ENCODE data around the gene DNAJC4.
"Not testable (repeated sequence)": the region's sequence is repeated elsewhere in the genome, so short reads cannot be mapped to it uniquely, and the experiment has no call there.

DNAJC4 gene

DNA sequence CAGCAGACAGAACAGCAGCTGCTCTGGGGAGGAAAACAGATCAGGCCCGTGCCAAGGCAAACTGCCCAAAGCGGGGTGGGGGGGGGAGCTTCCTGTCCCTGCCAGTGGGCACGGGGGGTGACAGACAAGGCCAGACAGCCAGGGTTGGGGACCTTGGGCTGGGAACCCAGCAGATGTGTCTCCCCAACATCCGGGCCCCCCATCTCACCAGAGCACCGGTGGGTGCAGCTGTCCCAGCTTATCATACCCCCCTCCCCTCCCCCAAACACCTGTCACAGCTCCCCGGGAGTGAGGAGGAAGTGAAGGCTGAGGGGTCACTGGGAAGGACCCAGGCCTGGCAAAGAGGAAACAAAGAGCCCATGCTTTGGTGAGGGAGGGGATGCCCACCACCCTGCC, 15.1 kb downstream of the DNAJC4 start:
- DNase-seq (ENCODE audit: low spot score) = no peak

DNA sequence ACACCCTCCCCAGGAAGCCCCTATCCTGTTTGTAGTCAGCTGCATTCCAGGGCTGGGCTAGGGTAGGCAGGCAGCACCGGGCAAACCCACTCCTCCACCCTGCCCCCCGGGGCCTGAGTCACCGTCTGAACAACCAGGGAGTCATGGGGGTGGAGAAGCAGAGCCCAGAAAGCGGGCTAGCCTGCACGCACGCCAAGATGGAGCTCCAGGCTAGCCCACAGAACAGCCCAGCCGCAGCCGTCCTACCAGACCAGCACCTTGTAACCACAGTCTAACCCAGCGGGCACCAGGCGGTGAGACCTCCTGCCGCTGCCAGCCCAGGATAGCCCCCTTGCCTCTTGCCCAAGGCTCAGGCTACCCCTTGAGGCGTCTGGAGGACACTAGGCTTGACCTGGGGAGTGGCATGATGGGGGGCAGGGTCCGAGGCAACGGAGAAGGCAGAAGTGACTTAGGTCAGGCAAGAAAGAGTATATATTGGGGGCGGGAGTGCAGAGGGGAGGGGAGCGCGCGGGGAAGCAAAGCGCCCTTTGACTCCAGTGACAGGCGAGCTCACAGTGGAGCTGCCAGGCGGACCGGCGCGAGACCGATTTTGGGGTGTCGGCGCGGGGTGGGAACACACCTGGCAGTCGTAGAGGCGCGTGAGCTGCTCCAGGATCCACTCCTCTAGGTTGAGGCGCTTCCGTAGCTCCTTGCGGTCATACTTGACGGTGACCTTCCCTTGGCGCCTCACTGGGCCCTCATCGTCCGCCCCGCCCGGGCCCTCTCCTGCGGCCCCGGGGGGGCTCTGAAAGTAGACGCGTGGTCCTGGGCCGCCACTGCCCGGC, 15.7 kb downstream of the DNAJC4 start:
- DNase-seq (ENCODE audit: low spot score) = peak; percentile 84

DNA sequence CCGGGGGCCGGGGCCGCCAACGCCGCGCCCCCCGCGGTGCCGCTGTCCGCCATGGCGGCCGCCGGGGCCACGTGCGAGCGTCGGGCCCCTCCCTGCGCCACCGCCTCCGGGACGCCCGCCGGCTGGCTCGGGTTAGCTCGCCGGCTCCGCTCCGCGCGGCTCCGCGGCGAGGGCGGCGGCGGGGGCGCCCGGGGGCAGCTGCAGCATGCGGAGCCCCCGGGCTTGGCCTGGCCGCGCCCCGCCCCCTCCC, 16.2 kb downstream of the DNAJC4 start:
- DNase-seq (ENCODE audit: low spot score) = not testable (repeated sequence)

DNA sequence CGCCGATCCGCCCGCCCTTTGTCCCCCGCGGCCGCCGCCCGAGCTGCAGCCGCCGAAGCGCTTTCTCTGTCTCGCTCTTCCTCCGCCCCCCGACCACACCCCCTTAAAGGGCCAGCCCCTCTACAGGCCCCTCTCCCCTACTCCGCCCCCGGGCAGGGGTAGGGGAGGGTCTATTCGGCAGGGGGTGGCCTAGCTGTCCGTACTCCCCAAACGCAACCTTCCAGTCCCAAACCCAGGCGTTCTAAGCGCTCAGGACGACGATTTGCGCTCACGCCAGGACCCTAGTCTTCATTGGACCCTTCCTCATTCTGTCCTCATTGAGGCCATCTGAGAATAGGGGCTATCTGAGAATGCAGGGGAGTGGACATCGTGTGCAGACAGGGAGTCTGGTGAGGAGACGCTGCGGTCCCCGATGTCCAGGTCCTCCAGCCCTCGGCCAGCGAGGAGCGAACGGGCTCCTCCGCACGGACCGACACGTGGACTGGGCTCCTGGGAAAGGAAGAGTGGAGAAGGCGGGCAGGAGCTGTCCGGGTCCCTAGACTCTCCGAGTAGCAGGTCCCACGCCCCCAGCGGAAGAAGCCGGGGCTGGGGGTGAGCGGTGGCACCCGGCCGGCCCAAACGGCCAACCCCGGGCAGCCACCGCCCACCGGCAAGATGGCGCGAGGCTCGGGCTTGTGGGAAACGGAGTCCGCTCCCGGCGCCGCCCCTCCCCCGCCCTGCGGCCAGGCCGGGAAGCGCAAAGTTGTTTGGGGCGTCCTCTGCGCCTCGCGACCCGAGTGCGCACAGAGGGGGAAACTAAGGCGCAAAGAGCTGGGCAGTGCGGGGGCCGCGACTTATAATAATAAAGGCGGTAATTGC, 16.8 kb downstream of the DNAJC4 start, which contains the start of gene PPP1R14B:
PPP1R14B (minus strand) TSS at position 73 of the 858 bp plus-strand sequence. CDS start 270 bp downstream, outside the sequence.
- DNase-seq (ENCODE audit: low spot score) = peak; percentile 51

DNA sequence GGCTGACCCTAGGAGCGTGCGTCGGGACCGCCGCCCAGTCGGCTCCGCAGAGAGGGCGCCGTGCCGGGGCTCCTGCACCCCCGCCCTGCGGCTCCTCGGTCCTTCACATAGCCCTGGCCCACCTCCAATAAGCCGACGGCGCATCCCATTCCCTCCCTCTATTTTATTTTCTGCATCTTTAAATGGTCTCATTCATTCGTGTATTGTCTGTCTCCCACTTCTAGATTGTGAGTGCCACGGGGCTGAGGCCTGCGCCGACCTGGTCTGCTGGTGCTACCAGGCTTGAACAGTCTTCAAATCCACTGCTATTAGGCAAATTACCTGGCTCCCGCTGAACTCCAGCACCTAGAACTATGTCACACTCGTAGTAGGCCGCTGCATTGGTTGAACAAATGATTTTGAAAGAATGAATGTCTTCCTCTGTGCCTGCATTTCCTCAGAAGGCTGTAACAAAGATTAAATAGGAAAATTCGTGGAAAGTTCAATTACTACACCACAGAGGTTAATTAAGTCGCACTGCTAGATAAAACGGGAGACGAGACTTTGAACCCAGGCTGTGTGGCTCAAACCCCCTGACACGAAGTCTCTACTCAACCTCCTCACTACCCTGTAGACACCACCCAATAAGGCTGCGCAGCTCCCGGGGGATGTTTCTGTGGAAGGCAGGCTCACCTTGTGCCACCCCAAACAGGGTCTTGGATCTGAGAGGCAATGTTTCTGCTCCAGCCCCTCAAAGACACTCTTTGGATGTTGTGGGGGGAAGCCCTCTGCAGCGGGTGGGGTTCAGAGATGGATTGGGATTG, 17.6 kb downstream of the DNAJC4 start:
- no peak for DNase-seq (ENCODE audit: low spot score)

- no peak for DNase-seq (ENCODE audit: low spot score)
These were observed 18.2 kb downstream of the DNAJC4 start for GRCh38 chr11:64248578-64248977.

DNA sequence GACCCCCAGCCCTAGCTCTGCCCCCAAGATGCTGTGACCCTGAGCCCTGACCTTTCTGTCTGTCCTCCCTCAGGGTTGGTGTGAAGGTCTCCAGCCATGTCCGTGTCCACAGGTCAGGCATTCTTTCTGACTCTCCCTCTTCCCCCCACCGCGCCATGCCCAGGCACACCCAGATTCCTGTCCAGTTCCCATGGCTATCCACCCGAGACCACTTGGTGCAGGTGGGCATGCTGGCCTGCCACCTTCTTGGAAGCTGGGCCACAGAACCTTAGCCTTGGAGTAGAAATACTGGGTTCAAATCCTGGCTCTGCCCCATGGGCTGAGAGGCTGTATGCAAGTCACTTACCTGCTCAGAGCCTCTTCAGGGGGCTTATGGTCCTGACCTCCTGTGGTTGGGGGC, 18.7 kb downstream of the DNAJC4 start:
- no peak for DNase-seq (ENCODE audit: low spot score)

DNA sequence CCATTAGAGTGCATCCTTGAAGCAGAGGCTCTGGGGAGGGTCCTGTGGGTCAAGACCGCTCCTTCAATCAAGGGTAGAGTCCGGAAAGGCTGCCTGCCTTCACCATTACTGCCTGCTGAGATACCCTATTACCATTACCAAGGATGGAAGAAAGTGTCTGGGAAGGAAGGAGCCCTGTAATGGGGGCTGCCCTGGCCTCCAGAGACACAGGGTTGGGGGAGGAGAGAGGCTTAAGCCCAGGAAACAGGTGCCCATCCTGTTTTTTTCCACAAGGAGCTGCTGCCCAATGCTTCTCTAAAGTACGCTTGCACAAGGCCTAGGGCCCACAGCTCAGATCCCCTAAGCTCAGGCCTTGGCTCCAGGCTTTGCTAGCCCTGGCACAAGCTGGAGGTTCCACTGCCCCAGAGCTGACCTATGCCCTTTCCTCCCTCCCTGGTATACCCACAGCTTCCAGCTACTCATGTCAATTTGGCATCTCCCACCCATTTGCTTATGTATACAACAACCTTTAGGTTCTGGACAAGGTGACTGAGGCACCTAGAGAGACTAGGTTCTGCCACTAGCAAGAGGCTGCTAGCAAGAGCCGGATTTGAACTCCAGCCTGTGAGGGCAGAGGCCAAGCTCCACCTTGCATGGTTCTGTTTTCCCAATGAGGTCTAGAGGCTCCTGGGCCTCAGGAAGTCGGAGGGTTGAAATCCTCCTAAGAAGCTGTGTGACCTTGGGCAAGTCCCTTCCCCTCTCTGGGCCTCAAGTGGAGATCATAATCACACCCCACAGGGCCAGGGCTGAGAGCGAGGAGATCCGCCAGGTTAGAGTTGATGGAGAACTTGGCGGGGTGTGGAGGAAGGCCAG, 19.4 kb downstream of the DNAJC4 start:
- DNase-seq (ENCODE audit: low spot score) = no peak

DNA sequence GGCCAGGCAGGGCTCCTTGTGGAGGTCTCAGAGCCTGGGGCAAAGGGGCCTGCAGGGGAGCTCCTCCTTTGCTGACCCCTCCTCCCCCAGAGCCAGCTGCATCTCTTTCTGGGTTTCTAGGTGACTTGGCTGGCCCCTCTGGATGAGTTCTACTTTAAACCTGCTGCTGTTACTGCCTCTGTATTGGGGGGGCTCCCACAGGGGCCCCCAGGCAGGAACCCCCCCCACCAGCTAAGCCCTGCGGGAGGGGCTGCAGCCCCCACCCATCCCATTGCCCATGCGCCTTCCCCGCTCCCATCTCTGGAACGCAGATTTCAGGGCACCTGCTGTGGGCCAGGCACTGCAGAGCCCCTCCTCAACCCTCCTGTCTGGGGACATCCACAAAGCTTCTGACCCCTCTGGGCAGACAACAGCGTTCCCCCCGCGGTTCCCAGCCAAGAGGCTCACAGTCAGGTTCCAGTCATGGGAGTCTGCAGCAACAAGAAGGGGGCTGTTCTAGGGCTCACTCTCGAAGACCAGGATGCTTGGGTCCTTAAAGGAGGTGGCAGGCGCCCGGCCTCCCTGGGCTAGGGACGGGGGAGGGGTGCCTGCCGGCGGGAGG, 20.2 kb downstream of the DNAJC4 start:
- DNase-seq (ENCODE audit: low spot score) = no peak

DNA sequence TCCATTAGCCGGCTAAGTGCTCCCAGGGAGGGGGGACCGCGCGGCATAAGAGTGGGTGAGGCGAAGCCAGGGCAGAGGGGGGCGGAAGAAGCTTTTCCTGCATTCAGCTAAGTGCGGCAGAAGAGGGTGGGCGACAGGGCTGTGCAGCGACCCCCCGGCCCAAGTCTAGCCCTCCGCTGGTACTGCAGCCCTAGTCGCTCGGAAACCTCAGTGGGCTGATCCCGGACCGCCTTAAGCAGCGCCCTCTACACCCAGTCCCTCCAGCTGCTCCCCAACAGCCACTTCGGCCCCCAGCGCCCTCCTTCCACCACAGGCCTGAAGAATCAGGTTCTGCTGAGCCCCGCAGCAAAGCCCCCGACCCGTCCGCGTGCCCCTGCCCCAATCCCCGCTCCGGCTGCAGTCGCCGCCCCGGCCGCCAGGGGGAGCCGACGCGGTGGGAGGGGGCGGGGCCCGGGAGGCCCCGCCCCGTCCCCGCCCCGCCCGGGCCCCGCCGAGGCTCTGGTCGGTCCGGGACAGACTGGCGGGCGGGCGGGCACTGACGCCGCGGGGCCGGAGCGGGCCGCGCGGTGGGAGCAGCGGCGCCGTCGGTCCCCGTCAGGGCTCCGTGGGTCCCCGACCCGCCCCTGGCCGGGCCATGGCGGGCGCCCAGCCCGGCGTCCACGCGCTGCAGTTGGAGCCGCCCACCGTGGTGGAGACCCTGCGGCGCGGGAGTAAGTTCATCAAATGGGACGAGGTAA, 20.8 kb downstream of the DNAJC4 start, which contains the start of gene PLCB3:
PLCB3 (plus strand) TSS at position 515 of the 737 bp plus-strand sequence; CDS start at position 635, 120 bp downstream.
- DNase-seq (ENCODE audit: low spot score) = no peak

DNA sequence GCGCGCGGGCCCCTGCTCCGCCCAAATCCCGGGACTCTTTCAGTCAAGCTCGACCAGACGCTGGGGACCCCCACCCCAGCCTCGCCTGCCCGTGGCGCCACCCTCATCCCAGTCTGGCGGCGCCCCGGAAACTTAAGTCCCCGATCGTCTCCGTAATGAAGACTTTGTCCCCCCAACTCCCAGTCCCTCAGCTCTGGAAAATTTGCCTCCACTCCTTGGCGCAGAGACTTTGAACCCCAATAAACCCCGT, 21.3 kb downstream of the DNAJC4 start:
- DNase-seq (ENCODE audit: low spot score) = no peak

GRCh38 chr11:64252003-64252872, 21.9 kb downstream of the DNAJC4 start:
- no peak for DNase-seq (ENCODE audit: low spot score)

GRCh38 chr11:64253043-64253442, 22.7 kb downstream of the DNAJC4 start:
- no peak for DNase-seq (ENCODE audit: low spot score)

- no peak for DNase-seq (ENCODE audit: low spot score)
These were observed 23.1 kb downstream of the DNAJC4 start for GRCh38 chr11:64253481-64253880.

DNA sequence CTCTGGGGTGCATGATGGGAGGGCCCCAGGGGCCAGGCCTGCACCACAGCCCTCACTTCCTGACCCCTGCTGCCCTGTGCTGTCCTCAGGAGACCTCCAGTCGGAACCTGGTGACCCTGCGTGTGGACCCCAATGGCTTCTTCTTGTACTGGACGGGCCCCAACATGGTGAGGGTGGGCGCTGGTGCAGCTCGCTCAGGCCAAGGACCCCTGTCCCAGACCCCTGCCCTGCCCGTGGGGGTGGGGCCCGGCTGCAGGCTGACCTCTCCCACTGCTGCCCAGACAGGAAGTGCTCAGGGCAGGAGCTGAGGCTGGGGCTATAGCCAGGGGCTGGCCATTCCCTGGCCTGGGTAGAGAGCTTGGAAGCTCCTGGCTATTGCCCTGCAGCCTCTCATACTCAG, 24.0 kb downstream of the DNAJC4 start:
- no peak for DNase-seq (ENCODE audit: low spot score)

GRCh38 chr11:64255135-64256128, 25.1 kb downstream of the DNAJC4 start:
- DNase-seq (ENCODE audit: low spot score) = no peak

GRCh38 chr11:64256300-64256699, 26.0 kb downstream of the DNAJC4 start:
- no peak for DNase-seq (ENCODE audit: low spot score)

DNA sequence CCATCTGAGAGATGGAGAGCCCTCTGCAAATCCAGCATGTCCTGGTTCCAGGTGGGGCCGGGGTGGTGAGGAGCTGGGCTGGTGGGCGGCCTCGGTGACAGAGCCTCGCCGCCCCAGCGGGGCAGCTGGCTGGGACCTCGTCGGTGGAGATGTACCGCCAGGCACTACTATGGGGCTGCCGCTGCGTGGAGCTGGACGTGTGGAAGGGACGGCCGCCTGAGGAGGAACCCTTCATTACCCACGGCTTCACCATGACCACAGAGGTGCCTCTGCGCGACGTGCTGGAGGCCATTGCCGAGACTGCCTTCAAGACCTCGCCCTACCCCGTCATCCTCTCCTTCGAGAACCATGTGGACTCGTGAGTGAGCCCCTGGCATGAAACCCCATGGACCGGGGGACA, 28.0 kb downstream of the DNAJC4 start:
- DNase-seq (ENCODE audit: low spot score) = no peak
